Right hindlimb (tissue), 1 donor: ENCODE data around the gene SEC16A.

Experiments used
- DNase-seq: peaks from one replicate; pipeline ENCODE4 v3.0.0-alpha.2; 2018

Gene SEC16A

GRCh38 chr9:136482793-136483588, at the start of gene SEC16A:
TSS of gene SEC16A (minus strand) at chr9:136483040. CDS start at chr9:136477615, 5,425 bp downstream.
- peak; percentile 100 for DNase-seq

GRCh38 chr9:136531904-136532798, 49.3 kb upstream of the SEC16A start:
- no peak for DNase-seq

- no peak for DNase-seq
Measured at GRCh38 chr9:136531186-136531903, 48.5 kb upstream of the SEC16A start.

GRCh38 chr9:136530461-136531089, 47.7 kb upstream of the SEC16A start:
- no peak for DNase-seq

GRCh38 chr9:136529516-136530460, 46.9 kb upstream of the SEC16A start:
- DNase-seq, result peak; percentile 49

- DNase-seq, result no peak
Measured at GRCh38 chr9:136528716-136529341, 46.0 kb upstream of the SEC16A start.

GRCh38 chr9:136527721-136528710, 45.2 kb upstream of the SEC16A start:
- peak; percentile 70 for DNase-seq

GRCh38 chr9:136527131-136527530, 44.3 kb upstream of the SEC16A start:
- DNase-seq, result no peak

- peak; percentile 69 for DNase-seq
Measured at GRCh38 chr9:136526625-136527066, 43.8 kb upstream of the SEC16A start.

GRCh38 chr9:136525841-136526499, 43.1 kb upstream of the SEC16A start:
- DNase-seq, result peak; percentile 78

- DNase-seq, result peak; percentile 50
Measured at GRCh38 chr9:136525207-136525606, 42.4 kb upstream of the SEC16A start.

- no peak for DNase-seq
Measured at GRCh38 chr9:136522314-136523237, 39.7 kb upstream of the SEC16A start.

GRCh38 chr9:136521537-136521936, 38.7 kb upstream of the SEC16A start:
- no peak for DNase-seq

GRCh38 chr9:136520053-136520540, 37.3 kb upstream of the SEC16A start:
- DNase-seq, result no peak

- no peak for DNase-seq
Measured at GRCh38 chr9:136519263-136520052, 36.6 kb upstream of the SEC16A start.

GRCh38 chr9:136518623-136519022, 35.8 kb upstream of the SEC16A start:
- no peak for DNase-seq

- no peak for DNase-seq
Measured at GRCh38 chr9:136517950-136518349, 35.1 kb upstream of the SEC16A start.
